ENCODE results near the gene ADH1C.
"Not testable (repeated sequence)": the region's sequence is repeated elsewhere in the genome, so short reads cannot be mapped to it uniquely, and the experiment has no call there.

Gene ADH1C

GRCh38 chr4:99352602-99353537, at the start of gene ADH1C:
Gene ADH1C, minus strand, starts transcription at chr4:99352746. Its CDS starts 71 bp downstream, at chr4:99352675.
- DNase-seq, result no peak

- DNase-seq, result no peak
These were observed 48.3 kb upstream of the ADH1C start for GRCh38 chr4:99400831-99401230.

GRCh38 chr4:99399017-99399416, 46.5 kb upstream of the ADH1C start:
- DNase-seq, result no peak

- DNase-seq, result no peak
These were observed 43.2 kb upstream of the ADH1C start for GRCh38 chr4:99395595-99396364.

- DNase-seq, result no peak
These were observed 42.4 kb upstream of the ADH1C start for GRCh38 chr4:99394896-99395295.

- DNase-seq, result no peak
These were observed 37.5 kb upstream of the ADH1C start for GRCh38 chr4:99390055-99390454.

- DNase-seq, result no peak
These were observed 37.1 kb upstream of the ADH1C start for GRCh38 chr4:99389606-99390005.

GRCh38 chr4:99383833-99384392, 31.4 kb upstream of the ADH1C start:
- DNase-seq, result no peak

- DNase-seq, result no peak
These were observed 30.9 kb upstream of the ADH1C start for GRCh38 chr4:99383399-99383798.

GRCh38 chr4:99382745-99383360, 30.3 kb upstream of the ADH1C start:
- no peak for DNase-seq

GRCh38 chr4:99381588-99382175, 29.1 kb upstream of the ADH1C start:
- no peak for DNase-seq

GRCh38 chr4:99379571-99379970, 27.0 kb upstream of the ADH1C start:
- no peak for DNase-seq

- no peak for DNase-seq
These were observed 26.3 kb upstream of the ADH1C start for GRCh38 chr4:99378876-99379275.

GRCh38 chr4:99377341-99377740, 24.8 kb upstream of the ADH1C start:
- not testable (repeated sequence) for DNase-seq

- DNase-seq, result not testable (repeated sequence)
These were observed 19.9 kb upstream of the ADH1C start for GRCh38 chr4:99372464-99372863.

- DNase-seq, result not testable (repeated sequence)
These were observed 15.3 kb upstream of the ADH1C start for GRCh38 chr4:99367817-99368216.

GRCh38 chr4:99366491-99366890, 13.9 kb upstream of the ADH1C start:
- no peak for DNase-seq

- DNase-seq, result no peak
These were observed 10.2 kb upstream of the ADH1C start for GRCh38 chr4:99362768-99363167.

- no peak for DNase-seq
These were observed 9.3 kb upstream of the ADH1C start for GRCh38 chr4:99361899-99362275.

- no peak for DNase-seq
These were observed 8.8 kb upstream of the ADH1C start for GRCh38 chr4:99361268-99361898.

GRCh38 chr4:99359480-99360204, 7.1 kb upstream of the ADH1C start:
- DNase-seq, result no peak

GRCh38 chr4:99357948-99358347, 5.4 kb upstream of the ADH1C start:
- DNase-seq, result no peak

Measured in T1000 (cell line).